ENCODE results near the gene FNBP1L. TPM values are rescaled to one million over a fixed set of nuclear protein-coding genes. Genes with fewer than 3 reads are reported as not detected.

FNBP1L gene
- polyA plus RNA-seq, 1 donor (not counting 4 experiments of a cell fraction or from before 2014, with no cell fraction given) = 22.9 TPM

- Histone ChIP-seq H3K36me3 (ENCODE audit: control insufficient read depth in 2 of 2, extremely low read depth in 1 of 2, insufficient read depth in 2 of 2, low read length in 2 of 2) (peaks cover 16 to 41% of the 10 kb centered on the region in 2 experiments), H3K9me3 (ENCODE audit: control insufficient read depth, low read depth, low read length) (no peaks in the 10 kb centered on the region), H3K4me1 (ENCODE audit: control insufficient read depth, extremely low read depth, insufficient read depth, low read length) (peaks cover 67% of the 10 kb centered on the region), H2AFZ (ENCODE audit: control insufficient read depth, low read length) (no peak overlapping the region), H3K27me3 (ENCODE audit: control insufficient read depth, extremely low read depth, insufficient read depth, low read length) (no peaks in the 10 kb centered on the region), H3K4me3 (ENCODE audit: control insufficient read depth in 2 of 3, extremely low read depth in 1 of 3, insufficient read depth in 2 of 3, low read depth in 1 of 3, low read length in 3 of 3) (no peak overlapping the region), H3K4me2 (ENCODE audit: control insufficient read depth, extremely low read depth, insufficient read depth, low read depth, low read length) (no peak overlapping the region), H3K79me2 (ENCODE audit: control insufficient read depth, insufficient read depth, low read length) (peaks cover 100% of the 10 kb centered on the region), H3K9me1 (ENCODE audit: control insufficient read depth, extremely low read depth, insufficient read depth, low read length) (peaks cover 30% of the 10 kb centered on the region), H3K27ac (ENCODE audit: control insufficient read depth, insufficient read depth, low read length) (no peak overlapping the region), H3K9ac (ENCODE audit: control insufficient read depth, extremely low read depth, insufficient read depth, low read length) (no peak overlapping the region), H4K20me1 (ENCODE audit: control insufficient read depth, extremely low read depth, insufficient read depth, low read length) (peaks cover 94% of the 10 kb centered on the region)
- FAIRE-seq = peak; percentile 13
- dilution Hi-C loops (cut with MboI; ENCODE audit: extremely low pct_ligation_motif_present, low sequenced_read_pairs) = no loop called here
- DNase-seq (ENCODE audit: low read depth, low spot score) = no peak
- no peak for TF ChIP-seq EZH2 (IDR thresholded peaks at IDR 0.05; ENCODE audit: low read length)
- TF ChIP-seq, protein P1, sequence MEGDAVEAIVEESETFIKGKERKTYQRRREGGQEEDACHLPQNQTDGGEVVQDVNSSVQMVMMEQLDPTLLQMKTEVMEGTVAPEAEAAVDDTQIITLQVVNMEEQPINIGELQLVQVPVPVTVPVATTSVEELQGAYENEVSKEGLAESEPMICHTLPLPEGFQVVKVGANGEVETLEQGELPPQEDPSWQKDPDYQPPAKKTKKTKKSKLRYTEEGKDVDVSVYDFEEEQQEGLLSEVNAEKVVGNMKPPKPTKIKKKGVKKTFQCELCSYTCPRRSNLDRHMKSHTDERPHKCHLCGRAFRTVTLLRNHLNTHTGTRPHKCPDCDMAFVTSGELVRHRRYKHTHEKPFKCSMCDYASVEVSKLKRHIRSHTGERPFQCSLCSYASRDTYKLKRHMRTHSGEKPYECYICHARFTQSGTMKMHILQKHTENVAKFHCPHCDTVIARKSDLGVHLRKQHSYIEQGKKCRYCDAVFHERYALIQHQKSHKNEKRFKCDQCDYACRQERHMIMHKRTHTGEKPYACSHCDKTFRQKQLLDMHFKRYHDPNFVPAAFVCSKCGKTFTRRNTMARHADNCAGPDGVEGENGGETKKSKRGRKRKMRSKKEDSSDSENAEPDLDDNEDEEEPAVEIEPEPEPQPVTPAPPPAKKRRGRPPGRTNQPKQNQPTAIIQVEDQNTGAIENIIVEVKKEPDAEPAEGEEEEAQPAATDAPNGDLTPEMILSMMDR (optimal IDR thresholded peaks at IDR 0.05 in 1 of 3, IDR thresholded peaks at IDR 0.05 in 1 of 3, conservative IDR thresholded peaks at IDR 0.05 in 1 of 3; ENCODE audit: extremely low read depth in 1 of 3, insufficient read depth in 2 of 3, low read length in 3 of 3) = no peak
Observed at GRCh38 chr1:93599479-93599878, 151.6 kb downstream of the FNBP1L start.

GRCh38 chr1:93600663-93601062 is 152.7 kb downstream of the FNBP1L start:
- H3K27ac ChIP-seq (ENCODE audit: control insufficient read depth, insufficient read depth, low read length) = no peak overlapping the region
- peaks cover 38% of the 10 kb centered on the region for H3K9me1 ChIP-seq (ENCODE audit: control insufficient read depth, extremely low read depth, insufficient read depth, low read length)
- no peak overlapping the region for H3K9ac ChIP-seq (ENCODE audit: control insufficient read depth, extremely low read depth, insufficient read depth, low read length)
- H3K4me3 ChIP-seq (ENCODE audit: control insufficient read depth in 2 of 3, extremely low read depth in 1 of 3, insufficient read depth in 2 of 3, low read depth in 1 of 3, low read length in 3 of 3) = no peak overlapping the region
- TF ChIP-seq EZH2 (IDR thresholded peaks at IDR 0.05; ENCODE audit: low read length) = no peak
- TF ChIP-seq, protein P1 (optimal IDR thresholded peaks at IDR 0.05 in 1 of 3, IDR thresholded peaks at IDR 0.05 in 1 of 3, conservative IDR thresholded peaks at IDR 0.05 in 1 of 3; ENCODE audit: extremely low read depth in 1 of 3, insufficient read depth in 2 of 3, low read length in 3 of 3) = no peak
- dilution Hi-C loops (cut with MboI; ENCODE audit: extremely low pct_ligation_motif_present, low sequenced_read_pairs) = no loop called here
- FAIRE-seq = no peak
- peaks cover 58% of the 10 kb centered on the region for H3K4me1 ChIP-seq (ENCODE audit: control insufficient read depth, extremely low read depth, insufficient read depth, low read length)
- H3K4me2 ChIP-seq (ENCODE audit: control insufficient read depth, extremely low read depth, insufficient read depth, low read depth, low read length) = peak overlapping the region; percentile 7
- H4K20me1 ChIP-seq (ENCODE audit: control insufficient read depth, extremely low read depth, insufficient read depth, low read length) = peaks cover 94% of the 10 kb centered on the region
- H3K9me3 ChIP-seq (ENCODE audit: control insufficient read depth, low read depth, low read length) = no peaks in the 10 kb centered on the region
- no peaks in the 10 kb centered on the region for H3K27me3 ChIP-seq (ENCODE audit: control insufficient read depth, extremely low read depth, insufficient read depth, low read length)
- no peak for DNase-seq (ENCODE audit: low read depth, low spot score)
- H2AFZ ChIP-seq (ENCODE audit: control insufficient read depth, low read length) = no peak overlapping the region
- H3K79me2 ChIP-seq (ENCODE audit: control insufficient read depth, insufficient read depth, low read length) = peaks cover 100% of the 10 kb centered on the region
- peaks cover 17 to 47% of the 10 kb centered on the region in 2 experiments for H3K36me3 ChIP-seq (ENCODE audit: control insufficient read depth in 2 of 2, extremely low read depth in 1 of 2, insufficient read depth in 2 of 2, low read length in 2 of 2)
